ENCODE results near the gene SARNP.

SARNP gene

GRCh38 chr12:55742719-55743405 lies 74.7 kb downstream of the SARNP start, which contains the start of gene GDF11:
Gene GDF11 (plus strand): TSS chr12:55743122. CDS start chr12:55743317, 195 bp downstream.
- no peak for TF ChIP-seq CTCF (IDR thresholded peaks at IDR 0.05; ENCODE audit: control insufficient read depth, insufficient read depth, low read depth, low read length, missing control alignments)
- DNase-seq (ENCODE audit: low read depth) = no peak
- peak within 1 kb of the TSS; percentile 62 for H3K4me3 ChIP-seq (ENCODE audit: control insufficient read depth, low read depth, low read length)

- no peak for TF ChIP-seq CTCF (IDR thresholded peaks at IDR 0.05; ENCODE audit: control insufficient read depth, insufficient read depth, low read depth, low read length, missing control alignments)
- peak overlapping the region; percentile 39 for H3K4me3 ChIP-seq (ENCODE audit: control insufficient read depth, low read depth, low read length)
- no peak for DNase-seq (ENCODE audit: low read depth)
Measured at GRCh38 chr12:55741931-55742680, 75.4 kb downstream of the SARNP start.

- DNase-seq (ENCODE audit: low read depth) = no peak
- TF ChIP-seq CTCF (IDR thresholded peaks at IDR 0.05; ENCODE audit: control insufficient read depth, insufficient read depth, low read depth, low read length, missing control alignments) = no peak
- H3K4me3 ChIP-seq (ENCODE audit: control insufficient read depth, low read depth, low read length) = no peak overlapping the region
Measured at GRCh38 chr12:55739025-55739378, 78.5 kb downstream of the SARNP start.

- DNase-seq (ENCODE audit: low read depth) = no peak
- peak overlapping the region; percentile 60 for H3K4me3 ChIP-seq (ENCODE audit: control insufficient read depth, low read depth, low read length)
- TF ChIP-seq CTCF (IDR thresholded peaks at IDR 0.05; ENCODE audit: control insufficient read depth, insufficient read depth, low read depth, low read length, missing control alignments) = peak; percentile 76
Measured at GRCh38 chr12:55738123-55739024, 79.2 kb downstream of the SARNP start.

GRCh38 chr12:55737581-55738122 lies 79.9 kb downstream of the SARNP start:
- no peak for DNase-seq (ENCODE audit: low read depth)
- no peak overlapping the region for H3K4me3 ChIP-seq (ENCODE audit: control insufficient read depth, low read depth, low read length)
- no peak for TF ChIP-seq CTCF (IDR thresholded peaks at IDR 0.05; ENCODE audit: control insufficient read depth, insufficient read depth, low read depth, low read length, missing control alignments)
